NCI-H2081 (cell line): Measurements from ENCODE around the gene LRP10.
"Not testable (repeated sequence)": the region's sequence is repeated elsewhere in the genome, so short reads cannot be mapped to it uniquely, and the experiment has no call there.

Experiments used
- DNase-seq, 2 experiments: peaks; one replicate each; lab custom pipeline; 2025; lab: John Stamatoyannopoulos, UW

LRP10 gene

GRCh38 chr14:22887260-22887989, 15.9 kb downstream of the LRP10 start:
- no peak for DNase-seq

- DNase-seq = no peak
Measured at GRCh38 chr14:22887990-22888378, 16.4 kb downstream of the LRP10 start.

GRCh38 chr14:22888662-22889061, 17.1 kb downstream of the LRP10 start:
- DNase-seq = no peak

GRCh38 chr14:22890416-22890815, 18.9 kb downstream of the LRP10 start:
- no peak for DNase-seq

- DNase-seq = no peak
Measured at GRCh38 chr14:22892488-22892887, 20.9 kb downstream of the LRP10 start.

GRCh38 chr14:22893706-22894105, 22.2 kb downstream of the LRP10 start:
- DNase-seq = no peak

GRCh38 chr14:22895402-22895801, 23.9 kb downstream of the LRP10 start:
- no peak for DNase-seq

- no peak for DNase-seq
Measured at GRCh38 chr14:22896356-22896755, 24.8 kb downstream of the LRP10 start.

- DNase-seq = no peak
Measured at GRCh38 chr14:22896760-22897159, 25.2 kb downstream of the LRP10 start.

- DNase-seq = no peak
Measured at GRCh38 chr14:22897357-22897756, 25.8 kb downstream of the LRP10 start.

GRCh38 chr14:22898302-22899090, 27.0 kb downstream of the LRP10 start:
- DNase-seq = no peak

GRCh38 chr14:22900081-22900799, 28.7 kb downstream of the LRP10 start:
- DNase-seq = peak in 1 of 2 experiments; percentile 4

GRCh38 chr14:22901799-22902198, 30.3 kb downstream of the LRP10 start:
- no peak for DNase-seq

GRCh38 chr14:22903742-22904087, 32.2 kb downstream of the LRP10 start:
- DNase-seq = no peak

GRCh38 chr14:22905627-22906026, 34.1 kb downstream of the LRP10 start:
- no peak for DNase-seq

GRCh38 chr14:22906073-22906472, 34.5 kb downstream of the LRP10 start:
- DNase-seq = no peak

- no peak for DNase-seq
Measured at GRCh38 chr14:22907429-22907828, 35.9 kb downstream of the LRP10 start.

- no peak for DNase-seq
Measured at GRCh38 chr14:22908601-22909000, 37.1 kb downstream of the LRP10 start.

GRCh38 chr14:22910916-22911315, 39.4 kb downstream of the LRP10 start:
- DNase-seq = no peak

GRCh38 chr14:22914836-22915235, 43.3 kb downstream of the LRP10 start:
- DNase-seq = not testable (repeated sequence)

- no peak for DNase-seq
Measured at GRCh38 chr14:22915886-22916521, 44.5 kb downstream of the LRP10 start.
